Liver (tissue), 2 donors: ENCODE measurements around the gene TOR1AIP2.

Source experiments
- HNF4A ChIP-seq, 2 donors: conservative IDR thresholded peaks; 2 replicates each; pipeline ENCODE4 v1.6.1; 2016; ENCODE audit warnings: antibody characterized with exemption in 2 of 2, mild to moderate bottlenecking in 2 of 2
- RAD21 ChIP-seq, 2 donors: IDR thresholded peaks; 2 replicates each; pipeline ENCODE4 v1.6.1; 2016; ENCODE audit warnings: antibody characterized with exemption in 2 of 2, mild to moderate bottlenecking in 2 of 2
- YY1 ChIP-seq: IDR thresholded peaks from 2 replicates; pipeline ENCODE4 v1.6.1; 2016; ENCODE audit warnings: antibody characterized with exemption, mild to moderate bottlenecking
- donor health status: healthy.

- no peak for TF ChIP-seq HNF4A (conservative IDR thresholded peaks at IDR 0.05)
- no peak for TF ChIP-seq YY1
- no peak for TF ChIP-seq RAD21 (IDR thresholded peaks at IDR 0.05)
Observed at GRCh38 chr1:179857009-179857408, 20.6 kb downstream of the TOR1AIP2 start.
